NCI-H2196 (cell line): ENCODE results near the gene PRKN.
"Not testable (repeated sequence)": the region's sequence is repeated elsewhere in the genome, so short reads cannot be mapped to it uniquely, and the experiment has no call there.

ENCODE experiments used
- DNase-seq: peaks from one replicate; lab custom pipeline; 2025; ENCODE audit not compliant: unreplicated experiment; lab: John Stamatoyannopoulos, UW

The PRKN gene

GRCh38 chr6:161832622-161833021 is 894.9 kb downstream of the PRKN start:
- no peak for DNase-seq

GRCh38 chr6:161830866-161831616 is 896.5 kb downstream of the PRKN start:
- DNase-seq, result no peak

GRCh38 chr6:161829291-161829729 is 898.3 kb downstream of the PRKN start:
- no peak for DNase-seq

- DNase-seq, result no peak
These were observed 899.2 kb downstream of the PRKN start for GRCh38 chr6:161828355-161828754.

- DNase-seq, result no peak
These were observed 901.1 kb downstream of the PRKN start for GRCh38 chr6:161826512-161826911.

- not testable (repeated sequence) for DNase-seq
These were observed 905.4 kb downstream of the PRKN start for GRCh38 chr6:161822204-161822603.

- DNase-seq, result no peak
These were observed 909.7 kb downstream of the PRKN start for GRCh38 chr6:161817881-161818280.

GRCh38 chr6:161815965-161816364 is 911.6 kb downstream of the PRKN start:
- no peak for DNase-seq

- DNase-seq, result no peak
These were observed 914.4 kb downstream of the PRKN start for GRCh38 chr6:161813156-161813555.

GRCh38 chr6:161809971-161810370 is 917.6 kb downstream of the PRKN start:
- DNase-seq, result no peak

GRCh38 chr6:161804838-161805237 is 922.7 kb downstream of the PRKN start:
- no peak for DNase-seq

GRCh38 chr6:161803131-161803530 is 924.4 kb downstream of the PRKN start:
- DNase-seq, result no peak

GRCh38 chr6:161802231-161802630 is 925.3 kb downstream of the PRKN start:
- no peak for DNase-seq

GRCh38 chr6:161798844-161799394 is 928.6 kb downstream of the PRKN start:
- no peak for DNase-seq

GRCh38 chr6:161796681-161797080 is 930.9 kb downstream of the PRKN start:
- DNase-seq, result no peak

GRCh38 chr6:161792851-161793493 is 934.6 kb downstream of the PRKN start:
- no peak for DNase-seq

- no peak for DNase-seq
These were observed 939.0 kb downstream of the PRKN start for GRCh38 chr6:161788531-161788930.

GRCh38 chr6:161772176-161772575 is 955.4 kb downstream of the PRKN start:
- no peak for DNase-seq

- no peak for DNase-seq
These were observed 965.6 kb downstream of the PRKN start for GRCh38 chr6:161761966-161762365.

- DNase-seq, result no peak
These were observed 972.5 kb downstream of the PRKN start for GRCh38 chr6:161755080-161755479.

- DNase-seq, result no peak
These were observed 976.9 kb downstream of the PRKN start for GRCh38 chr6:161750686-161751085.

- DNase-seq, result no peak
These were observed 978.0 kb downstream of the PRKN start for GRCh38 chr6:161749576-161749975.
